HepG2 (cell line): ENCODE results near the gene LOC128125822.

ENCODE experiments used
- ETV6 ChIP-seq: sonication (generic); formaldehyde crosslinking; conservative IDR thresholded peaks from 2 replicates; pipeline ENCODE4 v1.4.0; 2020; ENCODE audit warnings: missing genetic modification reagents
- HINFP ChIP-seq: sonication (generic); formaldehyde crosslinking; IDR thresholded peaks from 2 replicates; pipeline ENCODE4 v1.4.0; 2020; ENCODE audit warnings: low read depth, mild to moderate bottlenecking, missing genetic modification reagents
- MAF1 ChIP-seq: sonication (generic); formaldehyde crosslinking; IDR thresholded peaks from 2 replicates; pipeline ENCODE4 v1.5.0; 2020; ENCODE audit warnings: missing genetic modification reagents, borderline replicate concordance
- MXI1 ChIP-seq: IDR thresholded peaks from 3 replicates; pipeline ENCODE4 v1.6.1; 2012; ENCODE audit warnings: low read depth, low read length, inconsistent platforms, borderline replicate concordance
- POLR2A ChIP-seq, 2 experiments: IDR thresholded peaks; 2 replicates each; pipeline ENCODE4 v1.6.1; 2011; ENCODE audit warnings: low read depth in 2 of 2, low read length in 2 of 2, mild to moderate bottlenecking in 1 of 2, moderate library complexity in 1 of 2; ENCODE audit not compliant: insufficient read depth in 1 of 2
- SRY ChIP-seq: sonication (generic); formaldehyde crosslinking; IDR thresholded peaks from 2 replicates; pipeline ENCODE4 v1.8.0; 2022; ENCODE audit warnings: mild to moderate bottlenecking, missing genetic modification reagents
- SUZ12 ChIP-seq: fragments of 150-350 bp; IDR thresholded peaks from 2 replicates; pipeline ENCODE4 v1.6.1; 2014; ENCODE audit warnings: low read depth, low read length
- ZNF501 ChIP-seq: sonication (generic); formaldehyde crosslinking; IDR thresholded peaks from 2 replicates; pipeline ENCODE4 v1.5.1; 2020; ENCODE audit warnings: mild to moderate bottlenecking, moderate library complexity, missing genetic modification reagents

GRCh38 chr6:63592886-63593285, 20.6 kb downstream of the LOC128125822 start:
- no peak for TF ChIP-seq ETV6 (CRISPR knock-in tag)
- no peak for TF ChIP-seq MXI1
- TF ChIP-seq POLR2A (IDR thresholded peaks at IDR 0.05; ENCODE audit: insufficient read depth in 1 of 2, low read depth in 2 of 2, low read length in 2 of 2), result no peak
- TF ChIP-seq SRY, result no peak
- TF ChIP-seq ZNF501 (CRISPR knock-in tag), result no peak
- no peak for TF ChIP-seq MAF1
- TF ChIP-seq SUZ12, result no peak
- no peak for TF ChIP-seq HINFP (CRISPR knock-in tag)
